Measurements from ENCODE around the gene MSANTD7. TPM values are rescaled to one million over a fixed set of nuclear protein-coding genes. Genes with fewer than 3 reads are reported as not detected.
"Not testable (repeated sequence)": the region's sequence is repeated elsewhere in the genome, so short reads cannot be mapped to it uniquely, and the experiment has no call there.

Gene MSANTD7
- total RNA-seq, 2 experiments from 2014 or later = 16.1 to 18.1 TPM

DNA sequence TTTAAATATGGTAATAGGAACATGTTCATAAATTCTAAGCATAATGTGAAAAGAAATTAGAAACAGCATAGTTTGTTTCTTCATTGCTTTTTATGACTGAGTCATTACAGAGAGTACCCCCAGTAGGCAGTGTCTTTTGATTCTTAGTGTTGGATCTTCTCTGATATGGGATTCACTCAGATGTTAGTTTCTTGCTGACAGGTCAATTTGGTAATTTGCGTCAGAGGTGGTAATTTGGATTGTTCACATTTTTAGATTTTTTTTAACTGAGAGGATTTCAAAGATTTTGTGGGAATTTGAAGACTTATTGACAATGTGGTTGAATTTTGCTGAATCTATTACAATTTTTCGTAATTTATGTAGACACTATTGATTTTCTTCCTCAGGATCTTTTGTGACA is 2.1 kb downstream of the MSANTD7 start:
- Mint-ChIP-seq H3K36me3 (peaks cover 38% of the 10 kb centered on the region), H3K4me1 (ENCODE audit: low read depth) (peaks cover 21% of the 10 kb centered on the region), H3K27ac (no peak overlapping the region), H3K4me3 (peak overlapping the region; percentile 51), H3K27me3 (no peaks in the 10 kb centered on the region), H3K9me3 (no peaks in the 10 kb centered on the region)
- ChIA-PET CTCF (no interaction called here), POLR2A (interaction anchor here (0.7 to 1.5 kb wide), 2 partner anchors 252 to 283 kb away, joined by 3 read pairs; no protein-coding TSS in a partner anchor)
- DNase-seq = no peak
- intact Hi-C loops (cut with micrococcal nuclease) = no loop called here

DNA sequence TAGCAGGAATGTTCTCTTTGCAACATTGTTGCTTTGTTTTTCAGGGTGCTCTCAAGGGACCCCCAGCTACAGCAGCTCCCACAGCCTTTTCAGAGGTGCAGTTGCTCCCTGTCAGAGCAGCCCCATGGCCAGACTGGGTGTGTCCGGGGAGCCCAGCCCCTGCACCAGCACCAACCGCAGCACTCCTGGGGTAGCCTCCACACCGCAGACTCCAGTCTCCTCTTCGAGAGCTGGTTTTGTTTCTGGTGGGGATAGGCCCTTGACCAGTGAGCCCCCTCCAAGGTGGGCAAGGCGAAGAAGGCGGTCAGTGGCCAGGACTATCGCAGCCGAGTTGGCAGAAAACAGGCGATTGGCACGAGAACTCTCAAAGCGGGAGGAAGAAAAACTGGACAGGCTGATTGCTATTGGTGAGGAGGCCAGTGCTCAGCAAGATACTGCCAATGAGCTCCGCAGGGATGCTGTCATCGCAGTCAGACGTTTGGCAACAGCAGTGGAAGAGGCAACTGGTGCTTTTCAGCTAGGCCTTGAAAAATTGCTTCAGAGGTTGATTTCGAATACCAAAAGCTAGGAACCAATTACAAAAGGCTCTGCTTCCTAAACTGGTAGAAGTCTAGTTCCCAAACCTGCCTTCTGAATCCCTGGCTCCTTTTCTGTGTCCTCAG is 5.4 kb downstream of the MSANTD7 start:
- peaks cover 38% of the 10 kb centered on the region for H3K36me3 Mint-ChIP-seq
- intact Hi-C loops (cut with micrococcal nuclease) = no loop called here
- no peak overlapping the region for H3K27ac Mint-ChIP-seq
- no peaks in the 10 kb centered on the region for H3K27me3 Mint-ChIP-seq
- H3K4me3 Mint-ChIP-seq = no peak overlapping the region
- H3K9me3 Mint-ChIP-seq = no peaks in the 10 kb centered on the region
- ChIA-PET POLR2A (interaction anchor here (0.9 kb wide), 1 partner anchor 34 kb away, joined by 6 read pairs; the partner anchor contains the start of gene SUV39H2), CTCF (no interaction called here)
- no peak for DNase-seq
- peaks cover 13% of the 10 kb centered on the region for H3K4me1 Mint-ChIP-seq (ENCODE audit: low read depth)

DNA sequence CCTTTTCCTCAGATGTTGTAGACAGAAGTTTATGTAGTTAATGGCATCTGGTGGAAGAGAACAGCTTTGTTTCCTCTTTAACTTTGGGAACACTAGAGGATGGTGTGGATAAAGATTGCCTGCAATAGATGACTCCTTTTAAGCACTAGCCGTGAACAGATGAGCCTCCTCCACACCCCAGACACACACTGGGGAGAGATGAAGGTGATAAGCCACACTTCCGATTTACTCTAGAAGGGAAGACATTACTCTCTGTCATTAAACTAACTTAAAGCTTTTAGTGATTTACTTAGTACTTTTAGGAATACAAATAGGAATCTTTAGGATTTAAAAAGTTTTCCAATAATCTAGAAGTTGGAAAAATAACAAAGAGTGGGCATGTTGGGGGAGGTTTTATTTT is 6.8 kb downstream of the MSANTD7 start:
- no peak overlapping the region for H3K27ac Mint-ChIP-seq
- no peaks in the 10 kb centered on the region for H3K27me3 Mint-ChIP-seq
- peaks cover 38% of the 10 kb centered on the region for H3K36me3 Mint-ChIP-seq
- ChIA-PET POLR2A (no interaction called here), CTCF (interaction anchor here (1.4 kb wide), 1 partner anchor 308 kb away, joined by 3 read pairs; no protein-coding TSS in a partner anchor)
- no peak overlapping the region for H3K4me3 Mint-ChIP-seq
- H3K9me3 Mint-ChIP-seq = no peaks in the 10 kb centered on the region
- peaks cover 3% of the 10 kb centered on the region for H3K4me1 Mint-ChIP-seq (ENCODE audit: low read depth)
- DNase-seq = no peak
- intact Hi-C loops (cut with micrococcal nuclease) = no loop called here

DNA sequence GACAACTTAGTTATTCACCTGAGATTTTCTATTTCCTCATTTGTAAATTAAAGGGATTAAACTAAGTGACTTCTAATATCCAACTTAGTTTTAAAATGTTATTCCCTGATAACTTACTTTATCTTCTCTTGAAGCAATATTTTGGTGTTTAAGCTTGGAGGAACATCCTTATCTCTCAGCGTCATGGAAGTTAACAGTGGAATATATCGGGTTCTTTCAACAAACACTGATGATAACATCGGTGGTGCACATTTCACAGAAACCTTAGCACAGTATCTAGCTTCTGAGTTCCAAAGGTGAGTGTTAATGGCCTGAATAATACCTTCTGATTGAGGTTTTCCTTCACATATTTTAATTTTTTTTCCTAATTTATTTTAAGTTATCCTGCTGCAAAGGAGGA is 14.1 kb downstream of the MSANTD7 start:
- H3K9me3 Mint-ChIP-seq = no peaks in the 10 kb centered on the region
- H3K4me1 Mint-ChIP-seq (ENCODE audit: low read depth) = no peaks in the 10 kb centered on the region
- ChIA-PET CTCF (no interaction called here), POLR2A (no interaction called here)
- H3K36me3 Mint-ChIP-seq = peaks cover 32% of the 10 kb centered on the region
- no peak overlapping the region for H3K4me3 Mint-ChIP-seq
- DNase-seq = no peak
- no peak overlapping the region for H3K27ac Mint-ChIP-seq
- no peaks in the 10 kb centered on the region for H3K27me3 Mint-ChIP-seq
- intact Hi-C loops (cut with micrococcal nuclease) = no loop called here

DNA sequence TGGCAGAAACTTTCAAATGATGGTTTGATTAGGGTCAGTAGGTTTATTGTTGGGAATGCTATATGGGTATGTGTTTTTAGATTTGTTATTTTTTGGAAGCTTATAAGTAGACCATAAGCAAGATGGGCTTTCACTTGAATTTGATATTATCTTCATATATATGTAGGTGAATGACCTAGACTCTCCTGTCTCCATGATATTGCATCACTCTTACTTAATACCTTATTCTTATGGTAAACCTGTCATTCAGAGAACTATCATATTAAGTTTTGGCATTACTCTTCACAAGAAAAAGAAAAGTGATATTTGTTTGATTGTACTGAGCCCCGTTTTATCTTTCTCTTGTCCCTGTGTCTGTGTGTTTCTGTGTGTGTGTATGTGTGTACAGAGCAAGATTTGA is 17.3 kb downstream of the MSANTD7 start:
- no peak for DNase-seq
- CTCF ChIA-PET = interaction anchor here (1.0 kb wide), 1 partner anchor 16 kb away, joined by 3 read pairs; no protein-coding TSS in a partner anchor
- intact Hi-C loops (cut with micrococcal nuclease) = no loop called here
- H3K9me3 Mint-ChIP-seq = no peaks in the 10 kb centered on the region
- POLR2A ChIA-PET = no interaction called here
- H3K27ac Mint-ChIP-seq = no peak overlapping the region
- H3K4me3 Mint-ChIP-seq = no peak overlapping the region
- no peaks in the 10 kb centered on the region for H3K27me3 Mint-ChIP-seq
- peaks cover 43% of the 10 kb centered on the region for H3K36me3 Mint-ChIP-seq
- H3K4me1 Mint-ChIP-seq (ENCODE audit: low read depth) = no peaks in the 10 kb centered on the region

DNA sequence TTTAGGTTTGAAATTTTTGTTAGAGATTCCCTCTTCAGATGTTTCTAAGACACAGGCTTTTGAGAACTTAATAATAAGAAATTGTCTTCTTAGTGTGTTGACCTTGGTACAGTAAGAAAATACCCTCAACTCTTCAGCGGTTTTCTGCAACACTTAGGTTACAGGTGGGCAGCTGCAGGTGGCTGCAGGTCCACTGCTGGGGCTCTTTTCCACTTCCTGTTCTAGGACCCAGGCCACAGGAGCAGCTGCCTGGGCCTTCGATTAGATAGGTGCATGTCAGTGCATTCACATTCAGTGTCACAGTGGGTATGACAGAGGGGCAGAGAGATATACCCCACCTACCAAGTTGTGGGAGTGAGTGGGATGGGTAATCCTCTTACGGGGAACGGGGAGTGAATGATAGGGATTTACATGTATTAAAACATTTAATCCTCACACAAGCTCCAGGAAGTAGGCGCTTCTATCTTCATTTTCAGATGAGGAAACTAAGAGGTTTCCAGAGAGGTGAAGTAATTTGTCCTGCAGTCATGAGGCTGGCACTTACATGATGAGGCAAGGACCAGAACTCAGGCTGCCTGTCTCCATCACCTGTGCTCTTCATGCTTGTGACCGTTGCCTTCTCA is 20.3 kb downstream of the MSANTD7 start:
- Mint-ChIP-seq H3K27me3 (no peaks in the 10 kb centered on the region), H3K4me3 (no peak overlapping the region), H3K9me3 (no peaks in the 10 kb centered on the region), H3K27ac (no peak overlapping the region), H3K36me3 (peaks cover 37% of the 10 kb centered on the region), H3K4me1 (ENCODE audit: low read depth) (no peaks in the 10 kb centered on the region)
- intact Hi-C loops (cut with micrococcal nuclease) = no loop called here
- ChIA-PET POLR2A (no interaction called here), CTCF (no interaction called here)
- DNase-seq = no peak

DNA sequence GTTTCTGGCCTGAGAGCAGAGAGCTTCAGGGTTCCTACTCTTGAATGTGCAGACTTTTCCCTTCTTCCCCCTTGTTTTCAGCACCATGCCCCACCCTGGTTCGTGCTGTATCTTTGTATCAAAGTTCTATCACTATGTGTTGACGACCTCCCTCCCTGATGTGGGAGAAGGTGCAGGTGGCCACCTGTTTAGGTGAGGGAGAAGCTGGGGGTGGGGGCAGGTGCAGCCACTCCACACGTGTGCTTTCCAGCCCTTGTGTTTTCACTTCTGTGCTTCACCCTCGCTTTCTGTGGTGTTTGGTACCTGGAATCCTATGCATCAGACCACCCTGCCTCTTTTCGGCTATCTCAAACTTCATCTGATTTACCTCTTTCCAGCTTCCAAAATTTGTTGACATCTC is 20.9 kb downstream of the MSANTD7 start:
- CTCF ChIA-PET = interaction anchor here (1.3 kb wide), 1 partner anchor 31 kb away, joined by 3 read pairs; no protein-coding TSS in a partner anchor

DNA sequence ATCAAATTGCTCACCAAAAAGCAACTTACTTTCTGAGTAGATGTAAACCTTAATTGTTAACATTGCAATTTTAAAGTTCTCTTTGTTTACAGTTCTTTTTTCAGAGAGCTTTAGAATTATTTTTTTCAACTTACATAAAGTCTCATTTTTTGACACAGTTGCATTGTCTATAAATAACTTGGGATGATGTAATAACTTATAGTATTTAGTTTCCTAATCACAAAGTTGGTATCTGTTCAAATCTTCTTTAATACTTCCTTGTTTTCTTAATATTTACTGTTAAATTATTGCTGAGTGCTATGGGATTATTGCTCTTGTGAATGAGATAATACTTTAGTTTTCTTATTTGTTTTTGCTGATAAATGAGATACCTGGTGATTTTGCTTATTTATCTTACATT is 21.7 kb downstream of the MSANTD7 start:
- Mint-ChIP-seq H3K36me3 (peaks cover 37% of the 10 kb centered on the region), H3K4me1 (ENCODE audit: low read depth) (no peaks in the 10 kb centered on the region), H3K27ac (no peak overlapping the region), H3K9me3 (no peaks in the 10 kb centered on the region), H3K4me3 (no peak overlapping the region), H3K27me3 (no peaks in the 10 kb centered on the region)
- intact Hi-C loops (cut with micrococcal nuclease) = no loop called here
- ChIA-PET POLR2A (no interaction called here), CTCF (interaction anchor here (1.3 kb wide), 1 partner anchor 30 kb away, joined by 3 read pairs; no protein-coding TSS in a partner anchor)
- DNase-seq = no peak

More for the DNA sequence above, 20.9 kb downstream of the MSANTD7 start:
- DNase-seq = no peak
- Mint-ChIP-seq H3K9me3 (no peaks in the 10 kb centered on the region), H3K4me1 (ENCODE audit: low read depth) (no peaks in the 10 kb centered on the region), H3K4me3 (no peak overlapping the region), H3K27me3 (no peaks in the 10 kb centered on the region), H3K27ac (no peak overlapping the region), H3K36me3 (peaks cover 39% of the 10 kb centered on the region)
- POLR2A ChIA-PET = no interaction called here
- intact Hi-C loops (cut with micrococcal nuclease) = no loop called here

DNA sequence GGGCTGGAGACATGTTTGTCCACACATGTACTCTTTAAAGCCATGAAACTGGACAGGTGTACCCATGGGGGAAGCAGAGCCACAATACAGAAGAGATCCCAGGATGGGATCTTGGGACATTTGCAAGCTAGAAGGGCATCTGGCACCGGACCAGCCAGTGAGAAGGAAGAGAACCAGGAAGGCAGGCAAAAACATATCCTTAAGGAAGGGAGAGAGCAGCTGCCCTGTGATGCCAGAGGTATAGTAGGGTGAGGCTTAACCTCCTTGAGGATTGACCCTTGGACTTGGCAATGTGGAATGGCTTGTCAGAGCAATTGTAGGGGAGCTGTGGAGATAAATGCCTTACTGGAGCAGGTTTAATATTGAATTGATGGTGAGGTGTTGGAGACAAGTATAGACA is 22.7 kb downstream of the MSANTD7 start:
- no peaks in the 10 kb centered on the region for H3K9me3 Mint-ChIP-seq
- H3K4me1 Mint-ChIP-seq (ENCODE audit: low read depth) = no peaks in the 10 kb centered on the region
- POLR2A ChIA-PET = no interaction called here
- H3K27ac Mint-ChIP-seq = no peak overlapping the region
- intact Hi-C loops (cut with micrococcal nuclease) = no loop called here
- no peak overlapping the region for H3K4me3 Mint-ChIP-seq
- H3K27me3 Mint-ChIP-seq = no peaks in the 10 kb centered on the region
- H3K36me3 Mint-ChIP-seq = peaks cover 35% of the 10 kb centered on the region
- CTCF ChIA-PET = no interaction called here
- DNase-seq = no peak

DNA sequence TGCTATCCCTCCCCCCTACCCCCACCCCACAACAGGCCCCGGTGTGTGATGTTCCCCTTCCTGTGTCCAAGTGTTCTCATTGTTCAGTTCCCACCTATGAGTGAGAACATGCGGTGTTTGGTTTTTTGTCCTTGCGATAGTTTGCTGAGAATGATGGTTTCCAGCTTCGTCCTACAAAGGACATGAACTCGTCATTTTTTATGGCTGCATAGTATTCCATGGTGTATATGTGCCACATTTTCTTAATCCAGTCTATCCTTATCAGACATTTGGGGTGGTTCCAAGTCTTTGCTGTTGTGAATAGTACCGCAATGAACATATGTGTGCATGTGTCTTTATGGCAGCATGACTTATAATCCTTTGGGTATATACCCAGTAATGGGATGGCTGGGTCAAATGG is 26.4 kb downstream of the MSANTD7 start:
- H3K4me1 Mint-ChIP-seq (ENCODE audit: low read depth); intact Hi-C loops (cut with micrococcal nuclease); H3K27me3 Mint-ChIP-seq; H3K4me3 Mint-ChIP-seq; CTCF ChIA-PET; H3K27ac Mint-ChIP-seq; H3K9me3 Mint-ChIP-seq; POLR2A ChIA-PET; DNase-seq: not testable (repeated sequence)
- peaks cover 33% of the 10 kb centered on the region for H3K36me3 Mint-ChIP-seq

DNA sequence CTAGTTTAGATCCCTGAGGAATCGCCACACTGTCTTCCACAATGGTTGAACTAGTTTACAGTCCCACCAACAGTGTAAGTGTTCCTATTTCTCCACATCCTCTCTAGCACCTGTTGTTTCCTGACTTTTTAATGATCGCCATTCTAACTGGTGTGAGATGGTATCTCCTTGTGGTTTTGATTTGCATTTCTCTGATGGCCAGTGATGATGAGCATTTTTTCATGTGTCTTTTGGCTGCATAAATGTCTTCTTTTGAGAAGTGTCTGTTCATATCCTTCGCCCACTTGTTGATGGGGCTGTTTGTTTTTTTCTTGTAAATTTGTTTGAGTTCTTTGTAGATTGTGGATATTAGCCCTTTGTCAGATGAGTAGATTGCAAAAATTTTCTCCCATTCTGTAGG is 26.8 kb downstream of the MSANTD7 start:
- H3K27ac Mint-ChIP-seq; intact Hi-C loops (cut with micrococcal nuclease): not testable (repeated sequence)
- H3K36me3 Mint-ChIP-seq = peaks cover 36% of the 10 kb centered on the region

DNA sequence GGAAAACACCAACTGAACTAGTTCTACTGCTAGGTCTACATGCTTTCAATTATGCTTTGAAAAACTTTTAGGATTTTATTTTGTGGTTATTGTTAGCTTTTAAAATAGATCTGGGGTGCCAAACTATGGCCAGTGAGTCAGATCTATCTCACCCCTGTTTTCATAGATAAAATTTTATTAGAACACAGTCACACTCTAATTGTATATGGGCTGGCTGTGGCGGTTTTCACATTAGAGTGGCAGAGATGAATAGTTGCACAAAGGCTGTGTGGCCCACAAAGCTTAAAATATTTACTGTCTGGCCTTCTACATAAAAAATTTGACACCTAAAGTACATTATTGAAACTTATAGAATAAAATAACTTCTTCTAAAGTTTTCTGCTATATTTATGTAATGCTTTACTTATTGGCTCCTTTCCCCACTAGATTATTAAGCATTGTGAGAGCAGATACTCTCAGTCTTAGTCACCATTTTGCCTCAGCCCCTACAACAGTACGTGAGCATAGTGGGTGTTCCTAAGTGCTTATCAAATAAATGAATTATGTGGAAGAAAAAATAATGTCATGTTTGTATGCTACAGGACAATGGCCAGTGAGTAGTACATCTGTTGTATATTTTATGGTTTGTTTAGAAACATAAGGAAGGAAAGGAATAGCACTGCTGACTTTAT is 35.1 kb downstream of the MSANTD7 start:
- Mint-ChIP-seq H3K27ac (no peak overlapping the region), H3K9me3 (no peaks in the 10 kb centered on the region), H3K27me3 (no peaks in the 10 kb centered on the region), H3K36me3 (peaks cover 12% of the 10 kb centered on the region), H3K4me1 (ENCODE audit: low read depth) (peaks cover 25% of the 10 kb centered on the region), H3K4me3 (no peak overlapping the region)
- intact Hi-C loops (cut with micrococcal nuclease) = no loop called here
- ChIA-PET POLR2A (no interaction called here), CTCF (no interaction called here)
- DNase-seq = no peak

More for the DNA sequence above, 26.8 kb downstream of the MSANTD7 start:
- H3K9me3 Mint-ChIP-seq; POLR2A ChIA-PET; H3K27me3 Mint-ChIP-seq; H3K4me3 Mint-ChIP-seq; CTCF ChIA-PET; DNase-seq; H3K4me1 Mint-ChIP-seq (ENCODE audit: low read depth): not testable (repeated sequence)
